Upper lobe of left lung (tissue), 6 donors: ENCODE measurements around the gene HIBADH. TPM values are rescaled to one million over a fixed set of nuclear protein-coding genes. Genes with fewer than 3 reads are reported as not detected.

Experiments used
- ATAC-seq, 2 donors: fragments of 200-7000 bp; cut with Tn5 transposase; one replicate each; pipeline ENCODE4 v1.9.1; 2022; ENCODE audit warnings: mild to moderate bottlenecking in 2 of 2, moderate library complexity in 2 of 2; ENCODE audit not compliant: low FRiP score in 2 of 2
- DNase-seq, 2 donors: peaks; one replicate each; pipeline ENCODE4 v3.0.0-alpha.2; 2019 to 2020
- H3K27ac ChIP-seq, 4 donors: fragments of 200-600 bp; sonication (generic); one replicate each; pipeline ENCODE4 v1.5.1; 2016 to 2019
- H3K27me3 ChIP-seq, 4 donors: fragments of 200-600 bp; sonication (generic); one replicate each; pipeline ENCODE4 v1.5.1; 2017 to 2019
- H3K36me3 ChIP-seq, 4 donors: fragments of 200-600 bp; sonication (generic); one replicate each; pipeline ENCODE4 v1.5.1; 2016 to 2019
- H3K4me1 ChIP-seq, 4 donors: fragments of 200-600 bp; sonication (generic); one replicate each; pipeline ENCODE4 v1.5.1; 2018 to 2019
- H3K4me3 ChIP-seq, 4 donors: fragments of 200-600 bp; sonication (generic); one replicate each; pipeline ENCODE4 v1.5.1; 2017 to 2019; ENCODE audit warnings: mild to moderate bottlenecking in 2 of 4, moderate library complexity in 1 of 4
- H3K9me3 ChIP-seq, 4 donors: fragments of 200-600 bp; sonication (generic); one replicate each; pipeline ENCODE4 v1.5.1; 2018 to 2019
- CTCF ChIP-seq, 6 experiments: fragments of 450-650 bp in 4 of 6; fragments of 200-600 bp in 2 of 6; sonication (generic) in 2 of 6; IDR thresholded peaks; one replicate each; pipeline ENCODE4 v1.5.1; 2016 to 2019; ENCODE audit warnings: antibody characterized with exemption in 6 of 6
- EP300 ChIP-seq, 4 donors: sonication (generic); formaldehyde crosslinking; IDR thresholded peaks; one replicate each; pipeline ENCODE4 v1.5.1; 2017; ENCODE audit warnings: antibody characterized with exemption in 4 of 4, control low read depth in 2 of 4
- POLR2A ChIP-seq, 4 donors: fragments of 450-650 bp; IDR thresholded peaks; one replicate each; pipeline ENCODE4 v1.5.1; 2016 to 2017; ENCODE audit warnings: antibody characterized with exemption in 4 of 4, mild to moderate bottlenecking in 2 of 4
- POLR2AphosphoS5 ChIP-seq, 2 donors: sonication (generic); formaldehyde crosslinking; IDR thresholded peaks; one replicate each; pipeline ENCODE4 v1.5.1; 2017; ENCODE audit warnings: antibody characterized with exemption in 2 of 2
- WGBS, 2 donors: methylation state at CpG; one replicate each; pipeline ENCODE4 v1.1.5; 2017 to 2018; 5-methylcytosine and 5-hydroxymethylcytosine counted together
- total RNA-seq, 6 donors: library from RNA; depleted of rRNA in 4 of 6; stranded (reverse); fragments of >200 nt in 4 of 6; gene quantifications; one replicate each; pipeline versions ENCODE4 v1.1.0 to v1.2.1, GENCODE V29; 2016 to 2021
- donor health status: DM: no; HTN: no; CAD: no; lungs with moderate emphysema.
- donor health status: DM: no; HTN: yes; CAD: no; lungs with severe emphysema.

HIBADH gene
- total RNA-seq, 6 donors from 2014 or later = 7.4 to 26.1 (median 21.8) TPM

- peaks cover 4 to 14% (median 9%) of the 10 kb centered on the region in 4 donors for H3K4me1 ChIP-seq
- no peaks in the 10 kb centered on the region for H3K9me3 ChIP-seq
- peaks cover 0 to 4% (median 0%) of the 10 kb centered on the region in 4 donors for H3K36me3 ChIP-seq
- ATAC-seq (no peak), DNase-seq (no peak)
- no peak overlapping the region for H3K4me3 ChIP-seq
- no peak overlapping the region for H3K27ac ChIP-seq
- WGBS, 2 donors = 79 to 83% methylated on average over 6 of the region's 6 CpGs
- H3K27me3 ChIP-seq = no peaks in the 10 kb centered on the region
- TF ChIP-seq EP300 (IDR thresholded peaks at IDR 0.05) (no peak), CTCF (IDR thresholded peaks at IDR 0.05) (no peak), POLR2AphosphoS5 (IDR thresholded peaks at IDR 0.05) (no peak), POLR2A (IDR thresholded peaks at IDR 0.05) (no peak)
Measured at GRCh38 chr7:27633062-27633461, 29.6 kb downstream of the HIBADH start.

- Histone ChIP-seq H3K36me3 (peaks cover 0 to 4% (median 0%) of the 10 kb centered on the region in 4 donors), H3K27ac (no peak overlapping the region), H3K27me3 (no peaks in the 10 kb centered on the region), H3K4me1 (peaks cover 4 to 11% (median 9%) of the 10 kb centered on the region in 4 donors), H3K9me3 (no peaks in the 10 kb centered on the region), H3K4me3 (no peak overlapping the region)
- TF ChIP-seq POLR2AphosphoS5 (IDR thresholded peaks at IDR 0.05) = no peak
- TF ChIP-seq CTCF (IDR thresholded peaks at IDR 0.05) = no peak
- TF ChIP-seq EP300 (IDR thresholded peaks at IDR 0.05) = no peak
- no peak for TF ChIP-seq POLR2A (IDR thresholded peaks at IDR 0.05)
- DNase-seq (no peak), ATAC-seq (no peak)
- WGBS, 2 donors = 73 to 79% methylated on average over 1 of the region's 1 CpG
Measured at GRCh38 chr7:27631391-27631790, 31.3 kb downstream of the HIBADH start.

GRCh38 chr7:27627146-27627545 lies 35.5 kb downstream of the HIBADH start:
- Histone ChIP-seq H3K27ac (no peak overlapping the region), H3K36me3 (peaks cover 0 to 4% (median 0%) of the 10 kb centered on the region in 4 donors), H3K9me3 (no peaks in the 10 kb centered on the region), H3K4me3 (no peak overlapping the region), H3K4me1 (no peaks in the 10 kb centered on the region), H3K27me3 (no peaks in the 10 kb centered on the region)
- TF ChIP-seq CTCF (IDR thresholded peaks at IDR 0.05) (no peak), POLR2A (IDR thresholded peaks at IDR 0.05) (no peak), EP300 (IDR thresholded peaks at IDR 0.05) (no peak), POLR2AphosphoS5 (IDR thresholded peaks at IDR 0.05) (no peak)
- ATAC-seq (no peak), DNase-seq (no peak)
- WGBS, 2 donors = 94 to 100% methylated on average over 1 of the region's 1 CpG

- no peak for TF ChIP-seq EP300 (IDR thresholded peaks at IDR 0.05)
- TF ChIP-seq CTCF (IDR thresholded peaks at IDR 0.05) = no peak
- TF ChIP-seq POLR2AphosphoS5 (IDR thresholded peaks at IDR 0.05) = no peak
- no peak for TF ChIP-seq POLR2A (IDR thresholded peaks at IDR 0.05)
- Histone ChIP-seq H3K4me1 (no peaks in the 10 kb centered on the region), H3K27ac (no peak overlapping the region), H3K36me3 (peaks cover 0 to 3% (median 0%) of the 10 kb centered on the region in 4 donors), H3K9me3 (peaks cover 17 to 36% (median 24%) of the 10 kb centered on the region in 4 donors), H3K4me3 (no peak overlapping the region), H3K27me3 (no peaks in the 10 kb centered on the region)
- DNase-seq (no peak), ATAC-seq (no peak)
- WGBS, 2 donors = 0 to 48% methylated on average over 1 of the region's 1 CpG
Measured at GRCh38 chr7:27619492-27619891, 43.2 kb downstream of the HIBADH start.
